ENCODE measurements around the gene OR52K1.

The OR52K1 gene

DNA sequence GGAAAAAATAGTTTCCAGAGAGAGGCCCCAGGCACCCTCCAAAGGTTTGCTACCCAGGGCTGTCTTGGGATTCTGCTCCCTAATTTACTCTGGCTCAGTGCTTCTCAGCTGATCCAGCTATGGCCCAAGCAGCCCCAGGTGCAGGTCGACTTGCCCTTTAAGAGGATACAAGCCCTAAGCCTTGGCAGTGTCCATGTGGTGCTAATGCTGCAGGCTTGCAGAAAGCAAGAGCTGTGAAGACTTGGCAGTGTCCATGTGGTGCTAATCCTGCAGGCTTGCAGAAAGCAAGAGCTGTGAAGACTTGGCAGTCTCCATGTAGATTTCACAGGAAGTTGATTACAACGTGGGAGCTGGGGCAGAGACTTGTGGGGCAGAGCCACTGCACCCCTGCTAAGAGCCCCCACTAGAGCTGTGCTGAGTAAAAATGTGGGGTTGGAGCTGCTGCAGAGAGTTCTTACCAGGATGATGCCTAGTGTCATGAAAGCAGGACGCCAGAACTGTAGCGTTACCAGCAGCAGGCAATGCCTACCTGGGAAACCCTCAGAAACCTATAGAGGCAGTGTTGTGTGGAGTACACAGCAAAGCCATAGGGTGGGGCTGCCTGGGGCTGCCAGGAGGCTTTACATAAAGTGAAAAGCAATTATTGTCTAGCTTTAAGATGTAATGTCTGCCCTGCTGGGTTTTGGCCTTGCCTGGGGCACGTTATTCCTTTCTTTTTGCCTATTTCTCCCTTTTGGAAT, 16.1 kb upstream of the OR52K1 start:
- TF ChIP-seq, protein P1, sequence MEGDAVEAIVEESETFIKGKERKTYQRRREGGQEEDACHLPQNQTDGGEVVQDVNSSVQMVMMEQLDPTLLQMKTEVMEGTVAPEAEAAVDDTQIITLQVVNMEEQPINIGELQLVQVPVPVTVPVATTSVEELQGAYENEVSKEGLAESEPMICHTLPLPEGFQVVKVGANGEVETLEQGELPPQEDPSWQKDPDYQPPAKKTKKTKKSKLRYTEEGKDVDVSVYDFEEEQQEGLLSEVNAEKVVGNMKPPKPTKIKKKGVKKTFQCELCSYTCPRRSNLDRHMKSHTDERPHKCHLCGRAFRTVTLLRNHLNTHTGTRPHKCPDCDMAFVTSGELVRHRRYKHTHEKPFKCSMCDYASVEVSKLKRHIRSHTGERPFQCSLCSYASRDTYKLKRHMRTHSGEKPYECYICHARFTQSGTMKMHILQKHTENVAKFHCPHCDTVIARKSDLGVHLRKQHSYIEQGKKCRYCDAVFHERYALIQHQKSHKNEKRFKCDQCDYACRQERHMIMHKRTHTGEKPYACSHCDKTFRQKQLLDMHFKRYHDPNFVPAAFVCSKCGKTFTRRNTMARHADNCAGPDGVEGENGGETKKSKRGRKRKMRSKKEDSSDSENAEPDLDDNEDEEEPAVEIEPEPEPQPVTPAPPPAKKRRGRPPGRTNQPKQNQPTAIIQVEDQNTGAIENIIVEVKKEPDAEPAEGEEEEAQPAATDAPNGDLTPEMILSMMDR (IDR thresholded peaks at IDR 0.05; ENCODE audit: low read length, missing control alignments) = no peak
- DNase-seq (ENCODE audit: low read depth) = no peak
- H3K4me3 ChIP-seq (replicated peaks; ENCODE audit: low read depth, low read length) = no peak overlapping the region

DNA sequence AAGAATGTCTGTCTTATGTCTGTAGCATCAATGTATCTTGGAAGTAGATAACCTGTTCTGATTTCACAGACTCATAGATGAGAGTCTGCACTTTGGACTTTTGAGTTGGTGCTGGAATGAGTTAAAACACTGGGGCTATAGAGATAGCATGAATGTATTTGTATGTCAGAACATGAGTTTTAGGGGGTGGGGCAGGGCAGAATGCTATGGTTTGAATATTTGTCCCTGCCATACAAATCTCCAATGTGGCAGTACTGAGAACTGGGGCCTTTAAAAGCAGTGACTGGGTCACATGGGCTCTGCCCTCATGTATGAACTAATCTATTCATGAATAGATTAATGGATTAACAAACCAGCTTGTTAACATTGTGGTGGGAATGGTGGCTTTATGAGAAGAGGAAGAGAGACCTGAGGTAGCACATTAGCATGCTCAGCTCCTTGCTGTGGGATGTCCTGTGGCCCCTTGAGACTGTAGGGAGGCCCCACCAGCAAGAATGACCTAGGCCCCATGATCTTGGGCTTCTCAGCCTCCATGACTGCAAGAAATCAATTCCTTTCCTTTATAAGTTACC, 15.5 kb upstream of the OR52K1 start:
- DNase-seq (ENCODE audit: low read depth) = no peak
- no peak overlapping the region for H3K4me3 ChIP-seq (replicated peaks; ENCODE audit: low read depth, low read length)
- TF ChIP-seq, protein P1 (IDR thresholded peaks at IDR 0.05; ENCODE audit: low read length, missing control alignments) = no peak

DNA sequence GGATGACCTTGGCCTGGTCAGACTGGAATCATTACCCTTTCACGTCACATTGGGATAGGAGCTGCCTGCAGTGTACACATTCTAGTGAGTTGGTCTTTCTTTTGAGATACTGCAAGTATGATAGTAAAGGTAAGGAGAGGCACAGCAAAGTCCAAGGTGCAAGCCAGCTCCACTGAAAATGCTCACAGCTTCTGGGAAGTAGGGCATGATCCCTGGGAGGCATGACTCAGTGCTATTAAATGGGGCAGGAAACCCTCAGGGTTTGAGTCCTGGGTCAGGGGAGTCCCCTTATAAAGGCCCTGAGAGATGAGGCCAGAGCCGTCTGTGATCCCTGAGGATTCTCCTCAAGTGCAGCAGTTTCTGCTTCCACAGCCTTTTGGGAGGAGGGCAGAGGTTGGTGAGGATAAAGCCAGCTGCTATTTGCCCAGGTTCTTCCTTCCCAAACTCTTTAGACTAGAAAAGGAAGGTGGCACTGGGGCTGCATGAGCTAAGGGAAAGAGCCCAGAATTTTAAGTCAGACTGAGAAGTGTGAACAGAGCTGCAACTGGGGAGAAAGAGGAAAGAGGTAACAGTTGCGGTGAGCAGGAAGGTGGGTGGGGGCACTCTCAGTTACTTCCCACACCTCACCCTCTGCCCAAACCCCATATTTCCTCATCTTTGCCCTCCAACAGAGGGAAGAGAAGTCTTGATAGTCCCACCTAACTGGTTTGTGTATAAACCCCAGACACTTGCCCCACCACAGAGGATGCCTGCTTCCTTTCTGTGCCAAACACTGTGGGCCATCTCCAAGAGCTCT, 14.4 kb upstream of the OR52K1 start:
- H3K4me3 ChIP-seq (replicated peaks; ENCODE audit: low read depth, low read length) = no peak overlapping the region
- DNase-seq (ENCODE audit: low read depth) = no peak
- TF ChIP-seq, protein P1 (IDR thresholded peaks at IDR 0.05; ENCODE audit: low read length, missing control alignments) = no peak

DNA sequence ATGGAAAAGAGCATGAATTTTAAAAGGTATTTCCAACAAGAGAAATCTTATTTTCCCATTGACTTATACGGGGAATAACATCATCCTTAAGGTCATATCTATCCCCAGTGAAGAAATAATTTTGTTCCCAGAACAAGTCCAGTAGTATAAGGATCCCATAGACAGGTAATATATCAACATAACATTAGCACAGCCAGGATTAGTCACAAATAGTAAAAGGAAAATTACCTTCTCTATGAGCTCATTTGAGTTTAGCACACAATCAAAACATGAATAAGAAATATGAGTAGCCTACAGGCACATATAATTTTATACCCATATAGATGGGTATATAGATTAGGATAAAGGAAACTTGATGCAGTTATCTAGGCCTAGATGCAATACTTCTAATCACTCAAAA, 2.8 kb upstream of the OR52K1 start:
- H3K4me3 ChIP-seq (replicated peaks; ENCODE audit: low read depth, low read length) = no peak overlapping the region
- TF ChIP-seq, protein P1 (IDR thresholded peaks at IDR 0.05; ENCODE audit: low read length, missing control alignments) = no peak
- DNase-seq (ENCODE audit: low read depth) = no peak

DNA sequence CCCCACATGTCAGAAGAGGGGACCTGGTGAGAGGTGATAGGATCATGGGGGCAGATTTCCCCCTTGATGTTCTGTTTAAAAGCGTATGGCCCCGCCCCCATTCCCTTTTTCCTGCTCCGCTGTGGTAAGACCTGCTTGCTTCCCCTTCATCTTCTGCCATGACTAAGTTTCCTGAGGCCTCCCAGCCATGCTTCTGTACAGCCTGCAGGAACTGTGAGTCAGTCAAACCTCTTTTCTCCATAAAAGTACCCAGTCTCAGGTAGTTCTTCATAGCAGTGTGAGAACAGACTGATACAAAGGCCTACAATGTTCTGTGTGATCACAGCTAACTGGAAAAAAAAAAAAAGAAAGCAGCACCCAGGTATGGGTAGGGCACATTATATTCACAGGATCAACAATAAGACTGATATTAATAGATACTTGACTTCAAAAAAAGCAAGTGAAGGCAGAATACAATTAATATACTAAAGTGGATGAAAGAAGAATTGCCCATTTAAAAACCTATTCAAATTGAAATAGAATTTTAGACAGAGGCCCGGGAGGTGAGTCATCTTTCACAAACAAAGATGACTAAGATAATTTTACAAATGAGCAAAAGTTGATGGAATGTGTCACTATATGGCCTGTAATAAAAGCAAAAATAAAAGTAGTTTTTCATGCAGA, 1.7 kb upstream of the OR52K1 start:
- TF ChIP-seq, protein P1 (IDR thresholded peaks at IDR 0.05; ENCODE audit: low read length, missing control alignments) = no peak
- H3K4me3 ChIP-seq (replicated peaks; ENCODE audit: low read depth, low read length) = no peak overlapping the region
- no peak for DNase-seq (ENCODE audit: low read depth)

DNA sequence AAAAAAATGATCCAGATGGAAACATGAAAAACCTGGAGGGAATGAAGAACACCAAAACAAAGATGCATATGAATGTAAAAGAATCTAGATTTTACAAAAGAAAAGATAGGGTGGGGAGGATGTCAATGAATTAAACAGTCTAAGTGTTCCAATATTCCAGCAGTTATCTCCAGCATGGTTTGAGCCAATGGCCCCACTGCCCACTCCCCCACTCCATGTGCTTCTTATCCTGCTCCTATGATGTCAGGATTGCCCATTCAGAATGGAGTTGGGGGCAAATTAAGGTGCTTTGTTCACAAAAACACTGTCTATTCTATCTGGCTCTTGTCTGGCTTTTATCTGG, 1.2 kb upstream of the OR52K1 start:
- no peak overlapping the region for H3K4me3 ChIP-seq (replicated peaks; ENCODE audit: low read depth, low read length)
- TF ChIP-seq, protein P1 (IDR thresholded peaks at IDR 0.05; ENCODE audit: low read length, missing control alignments) = no peak
- no peak for DNase-seq (ENCODE audit: low read depth)
